Large intestine (tissue), 3 donors: Measurements from ENCODE around the gene CACNA1G. TPM values are rescaled to one million over a fixed set of nuclear protein-coding genes. Genes with fewer than 3 reads are reported as not detected.

Experiments
- DNase-seq, 2 donors: peaks; one replicate each; pipeline versions ENCODE4 v3.0.0 to v3.0.0-alpha.2; 2013
- H3K27ac ChIP-seq: one replicate; pipeline ENCODE4 v1.5.1; 2013; ENCODE audit warnings: low read length
- H3K27me3 ChIP-seq: 2 replicates; pipeline ENCODE4 v1.6.1; 2013; ENCODE audit warnings: low read length; ENCODE audit not compliant: control insufficient read depth, insufficient read depth
- H3K36me3 ChIP-seq: 2 replicates; pipeline ENCODE4 v1.6.1; 2013; ENCODE audit warnings: low read length; ENCODE audit not compliant: control insufficient read depth, insufficient read depth
- H3K4me1 ChIP-seq: one replicate; pipeline ENCODE4 v1.6.1; 2013; ENCODE audit warnings: low read length; ENCODE audit not compliant: control insufficient read depth, insufficient read depth
- H3K4me3 ChIP-seq: one replicate; pipeline ENCODE4 v1.5.1; 2013; ENCODE audit warnings: low read length
- H3K9me3 ChIP-seq: one replicate; pipeline ENCODE4 v1.6.1; 2013; ENCODE audit warnings: mild to moderate bottlenecking, low read depth, low read length, moderate library complexity; ENCODE audit not compliant: control insufficient read depth
- WGBS: methylation state at CpG from one replicate; pipeline ENCODE4 v1.1.5; 2013; ENCODE audit warnings: low lambda C conversion rate; ENCODE audit not compliant: insufficient coverage; 5-methylcytosine and 5-hydroxymethylcytosine counted together
- polyA plus RNA-seq: library from polyadenylated mRNA; unstranded; fragments of 120-200 nt; gene quantifications from one replicate; pipeline ENCODE4 v1.2.1, GENCODE V29; 2013

CACNA1G gene
- polyA plus RNA-seq, 1 donor: 1.7 TPM

DNA sequence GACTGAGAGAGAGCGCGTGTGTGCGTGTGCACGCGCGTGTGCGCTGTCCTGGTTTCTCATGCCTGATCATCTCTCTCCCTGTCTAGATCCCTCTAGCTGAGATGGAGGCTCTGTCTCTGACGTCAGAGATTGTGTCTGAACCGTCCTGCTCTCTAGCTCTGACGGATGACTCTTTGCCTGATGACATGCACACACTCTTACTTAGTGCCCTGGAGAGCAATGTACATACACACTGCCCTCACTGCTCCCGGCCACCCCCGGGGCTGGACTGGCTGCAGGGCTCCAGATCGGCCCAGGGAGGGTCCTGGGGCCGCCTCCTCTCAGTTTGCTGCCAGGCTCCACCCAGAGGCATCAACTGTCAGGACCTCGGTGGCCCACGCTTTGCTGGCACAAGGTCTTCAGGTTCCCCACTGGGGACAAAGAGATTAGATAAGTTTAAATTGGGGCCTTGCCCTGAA, 61.1 kb downstream of the CACNA1G start:
- H3K4me1 ChIP-seq: peaks cover 6% of the 10 kb centered on the region
- H3K4me3 ChIP-seq: no peak overlapping the region
- no CpG with 5 or more reads among the region's 16 CpGs for WGBS
- no peak for DNase-seq
- peaks cover 2% of the 10 kb centered on the region for H3K27me3 ChIP-seq
- no peaks in the 10 kb centered on the region for H3K9me3 ChIP-seq
- no peaks in the 10 kb centered on the region for H3K36me3 ChIP-seq
- no peak overlapping the region for H3K27ac ChIP-seq

DNA sequence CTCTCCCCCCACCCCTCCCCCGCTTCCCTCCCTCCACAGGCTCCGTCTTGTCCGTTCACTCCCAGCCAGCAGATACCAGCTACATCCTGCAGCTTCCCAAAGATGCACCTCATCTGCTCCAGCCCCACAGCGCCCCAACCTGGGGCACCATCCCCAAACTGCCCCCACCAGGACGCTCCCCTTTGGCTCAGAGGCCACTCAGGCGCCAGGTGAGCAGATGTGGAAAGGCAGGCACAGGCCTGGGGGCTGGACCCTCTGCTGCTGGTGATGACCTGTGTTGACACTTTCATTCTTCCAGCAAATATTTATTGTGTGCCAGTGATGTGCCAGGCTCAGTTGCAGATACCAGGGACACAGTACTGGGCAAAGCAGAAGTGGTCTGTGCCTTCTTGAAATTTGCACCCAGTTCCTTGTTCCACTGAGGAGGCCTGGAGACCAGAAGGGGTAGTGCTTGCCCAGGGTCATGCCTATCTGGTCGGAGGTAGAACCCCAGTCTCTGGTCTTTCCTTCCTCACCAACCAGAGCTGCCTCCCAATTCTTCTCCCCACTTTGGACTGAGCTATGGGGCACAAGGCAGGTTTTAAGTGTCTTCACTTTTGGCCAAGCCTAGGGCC, 63.9 kb downstream of the CACNA1G start:
- no peak overlapping the region for H3K27ac ChIP-seq
- H3K4me1 ChIP-seq: peaks cover 24% of the 10 kb centered on the region
- no peaks in the 10 kb centered on the region for H3K9me3 ChIP-seq
- WGBS: no CpG with 5 or more reads among the region's 7 CpGs
- no peaks in the 10 kb centered on the region for H3K36me3 ChIP-seq
- peaks cover 2% of the 10 kb centered on the region for H3K27me3 ChIP-seq
- H3K4me3 ChIP-seq: no peak overlapping the region
- no peak for DNase-seq

DNA sequence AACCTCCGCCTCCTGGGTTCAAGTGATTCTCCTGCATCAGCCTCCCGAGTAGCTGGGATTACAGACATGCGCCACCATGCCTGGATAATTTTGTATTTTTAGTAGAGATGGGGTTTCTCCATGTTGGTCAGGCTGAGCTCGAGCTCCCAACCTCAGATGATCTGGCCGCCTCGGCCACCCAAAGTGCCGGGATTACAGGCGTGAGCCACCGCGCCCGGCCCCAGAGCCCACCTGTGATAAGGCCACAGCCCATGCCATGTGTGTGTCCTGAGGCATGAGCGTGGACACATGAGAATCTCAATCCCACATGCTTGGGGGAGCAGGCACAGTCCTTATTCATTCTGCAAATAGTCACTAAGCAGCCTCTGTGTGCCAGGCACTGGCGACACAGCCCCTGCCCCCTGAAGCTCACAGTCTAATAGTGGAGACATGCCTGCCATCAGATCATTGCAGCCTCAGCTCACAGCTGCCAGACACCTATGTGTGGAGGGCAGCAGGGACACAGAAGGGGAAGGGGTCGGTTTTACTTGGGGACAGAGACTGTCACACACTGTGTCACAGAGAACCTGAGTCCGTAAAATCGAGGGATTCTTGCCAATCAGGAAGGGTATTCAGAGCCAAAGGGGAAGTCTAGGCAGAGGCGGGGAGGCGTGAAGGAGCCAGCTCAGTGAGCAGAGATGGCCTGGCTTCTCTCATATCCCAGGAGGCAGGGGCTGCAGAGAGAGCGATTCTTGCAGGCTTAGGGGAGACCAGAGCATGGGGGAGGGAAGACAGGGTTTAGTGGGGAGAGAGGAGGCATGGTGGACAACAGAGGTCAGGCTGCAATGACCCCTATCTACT, 64.7 kb downstream of the CACNA1G start:
- 93% methylated on average over 3 of the region's 19 CpGs for WGBS
- no peak for DNase-seq
- no peak overlapping the region for H3K27ac ChIP-seq
- peaks cover 2% of the 10 kb centered on the region for H3K27me3 ChIP-seq
- no peaks in the 10 kb centered on the region for H3K36me3 ChIP-seq
- peaks cover 28% of the 10 kb centered on the region for H3K4me1 ChIP-seq
- no peaks in the 10 kb centered on the region for H3K9me3 ChIP-seq
- H3K4me3 ChIP-seq: no peak overlapping the region

DNA sequence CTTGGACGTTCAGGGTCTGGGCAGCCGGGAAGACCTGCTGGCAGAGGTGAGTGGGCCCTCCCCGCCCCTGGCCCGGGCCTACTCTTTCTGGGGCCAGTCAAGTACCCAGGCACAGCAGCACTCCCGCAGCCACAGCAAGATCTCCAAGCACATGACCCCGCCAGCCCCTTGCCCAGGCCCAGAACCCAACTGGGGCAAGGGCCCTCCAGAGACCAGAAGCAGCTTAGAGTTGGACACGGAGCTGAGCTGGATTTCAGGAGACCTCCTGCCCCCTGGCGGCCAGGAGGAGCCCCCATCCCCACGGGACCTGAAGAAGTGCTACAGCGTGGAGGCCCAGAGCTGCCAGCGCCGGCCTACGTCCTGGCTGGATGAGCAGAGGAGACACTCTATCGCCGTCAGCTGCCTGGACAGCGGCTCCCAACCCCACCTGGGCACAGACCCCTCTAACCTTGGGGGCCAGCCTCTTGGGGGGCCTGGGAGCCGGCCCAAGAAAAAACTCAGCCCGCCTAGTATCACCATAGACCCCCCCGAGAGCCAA, 65.6 kb downstream of the CACNA1G start:
- H3K36me3 ChIP-seq: no peaks in the 10 kb centered on the region
- no peaks in the 10 kb centered on the region for H3K9me3 ChIP-seq
- H3K27me3 ChIP-seq: peaks cover 2% of the 10 kb centered on the region
- no CpG with 5 or more reads among the region's 19 CpGs for WGBS
- DNase-seq: peak; percentile 62 to 66
- H3K4me1 ChIP-seq: peaks cover 34% of the 10 kb centered on the region
- H3K27ac ChIP-seq: no peak overlapping the region
- no peak overlapping the region for H3K4me3 ChIP-seq

DNA sequence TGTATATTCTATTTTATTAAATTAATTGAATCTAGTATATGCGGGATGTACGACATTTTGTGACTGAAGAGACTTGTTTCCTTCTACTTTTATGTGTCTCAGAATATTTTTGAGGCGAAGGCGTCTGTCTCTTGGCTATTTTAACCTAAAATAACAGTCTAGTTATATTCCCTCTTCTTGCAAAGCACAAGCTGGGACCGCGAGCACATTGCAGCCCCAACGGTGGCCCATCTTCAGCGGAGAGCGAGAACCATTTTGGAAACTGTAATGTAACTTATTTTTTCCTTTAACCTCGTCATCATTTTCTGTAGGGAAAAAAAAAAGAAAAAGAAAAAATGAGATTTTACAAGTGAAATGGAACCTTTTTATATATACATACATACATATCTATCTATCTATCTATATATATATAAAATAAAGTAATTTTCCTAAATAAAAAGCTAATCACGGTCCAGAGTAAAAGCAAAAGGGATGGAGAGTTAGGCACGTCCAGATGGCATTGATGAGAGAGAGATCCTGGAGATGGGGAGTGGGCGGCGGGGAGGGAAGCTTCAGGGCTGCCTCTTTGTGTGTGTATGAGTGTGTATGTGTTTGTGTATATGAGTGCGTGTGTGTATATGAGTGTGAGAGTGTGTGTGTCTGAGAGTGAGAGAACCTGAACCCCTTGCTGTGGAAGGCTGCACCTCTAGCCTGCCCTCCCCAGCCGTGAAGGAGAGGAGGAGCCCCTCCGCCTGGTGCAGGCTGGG, 66.7 kb downstream of the CACNA1G start:
- WGBS: 93% methylated on average over 8 of the region's 17 CpGs
- H3K9me3 ChIP-seq: no peaks in the 10 kb centered on the region

DNA sequence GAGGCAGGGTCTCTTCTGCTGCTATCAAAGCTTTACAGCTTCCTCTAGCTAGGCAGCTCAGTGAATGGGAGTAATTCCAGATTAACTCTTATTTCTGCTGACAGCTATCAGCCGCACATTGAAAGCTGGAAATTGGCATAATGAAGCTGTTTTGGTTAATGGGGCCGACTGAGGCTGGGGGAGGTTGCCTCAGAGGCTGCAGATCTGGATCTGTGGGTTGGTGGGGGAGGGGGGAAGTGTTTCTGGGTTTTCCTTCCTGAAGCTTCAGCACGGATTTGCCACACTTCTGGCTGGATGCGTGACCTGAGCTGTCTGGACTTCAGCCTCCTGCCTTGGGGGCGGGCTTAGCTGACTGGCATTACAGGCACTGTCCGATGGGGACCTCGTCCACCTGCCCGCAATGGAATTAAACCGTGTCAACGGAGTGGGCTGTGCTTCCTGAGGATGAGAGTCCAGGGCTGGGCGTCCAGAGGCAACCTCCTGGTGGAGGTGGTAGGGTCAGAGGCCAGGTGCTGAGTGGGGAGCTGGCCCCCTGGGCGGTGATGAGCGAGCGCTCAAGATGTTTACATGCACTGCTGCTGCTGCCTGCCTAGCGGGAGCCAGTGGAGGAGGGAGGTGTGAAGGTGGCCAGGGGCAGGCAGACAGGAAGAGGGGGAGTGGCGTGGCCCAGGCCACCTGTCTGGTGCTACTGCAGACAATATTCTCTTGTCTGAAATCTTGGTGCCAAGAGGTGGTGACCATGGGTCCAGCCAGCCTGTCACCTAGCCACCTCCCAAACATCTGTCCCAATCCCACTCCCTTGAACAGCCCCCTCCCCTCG, 67.5 kb downstream of the CACNA1G start:
- DNase-seq: peak; percentile 85 to 90
- Histone ChIP-seq H3K4me3 (peak overlapping the region; percentile 12), H3K9me3 (no peaks in the 10 kb centered on the region), H3K27me3 (no peaks in the 10 kb centered on the region), H3K27ac (peak overlapping the region; percentile 65), H3K36me3 (no peaks in the 10 kb centered on the region), H3K4me1 (peaks cover 34% of the 10 kb centered on the region)
- no CpG with 5 or more reads among the region's 17 CpGs for whole genome bisulfite sequencing

More for the DNA sequence above, 66.7 kb downstream of the CACNA1G start:
- no peaks in the 10 kb centered on the region for H3K36me3 ChIP-seq
- DNase-seq: no peak
- no peaks in the 10 kb centered on the region for H3K27me3 ChIP-seq
- H3K27ac ChIP-seq: peak overlapping the region; percentile 65
- peaks cover 34% of the 10 kb centered on the region for H3K4me1 ChIP-seq
- no peak overlapping the region for H3K4me3 ChIP-seq

DNA sequence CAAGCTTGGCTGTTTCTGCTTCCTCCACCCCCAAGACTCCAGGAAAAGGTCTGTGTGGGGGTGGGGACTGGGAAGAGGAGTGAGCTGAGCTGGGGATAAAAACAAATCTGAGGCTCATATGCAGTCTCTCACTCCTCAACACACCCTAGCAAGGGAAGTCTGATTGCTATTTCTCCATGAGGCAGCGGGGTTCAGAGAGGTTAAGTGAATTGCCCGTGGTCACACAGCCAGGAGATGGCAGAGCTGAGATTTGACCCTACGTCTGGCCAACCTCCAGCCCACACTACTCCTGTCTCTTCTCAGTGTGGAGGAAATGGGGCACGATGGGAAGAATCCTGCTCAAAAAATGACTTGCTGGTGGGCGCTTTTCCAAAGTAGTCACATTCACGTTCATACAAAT, 69.4 kb downstream of the CACNA1G start:
- peaks cover 11% of the 10 kb centered on the region for H3K27me3 ChIP-seq
- no CpG with 5 or more reads among the region's 6 CpGs for WGBS
- H3K27ac ChIP-seq: no peak overlapping the region
- no peak for DNase-seq
- H3K4me1 ChIP-seq: peaks cover 39% of the 10 kb centered on the region
- no peaks in the 10 kb centered on the region for H3K36me3 ChIP-seq
- no peaks in the 10 kb centered on the region for H3K9me3 ChIP-seq
- H3K4me3 ChIP-seq: no peak overlapping the region

DNA sequence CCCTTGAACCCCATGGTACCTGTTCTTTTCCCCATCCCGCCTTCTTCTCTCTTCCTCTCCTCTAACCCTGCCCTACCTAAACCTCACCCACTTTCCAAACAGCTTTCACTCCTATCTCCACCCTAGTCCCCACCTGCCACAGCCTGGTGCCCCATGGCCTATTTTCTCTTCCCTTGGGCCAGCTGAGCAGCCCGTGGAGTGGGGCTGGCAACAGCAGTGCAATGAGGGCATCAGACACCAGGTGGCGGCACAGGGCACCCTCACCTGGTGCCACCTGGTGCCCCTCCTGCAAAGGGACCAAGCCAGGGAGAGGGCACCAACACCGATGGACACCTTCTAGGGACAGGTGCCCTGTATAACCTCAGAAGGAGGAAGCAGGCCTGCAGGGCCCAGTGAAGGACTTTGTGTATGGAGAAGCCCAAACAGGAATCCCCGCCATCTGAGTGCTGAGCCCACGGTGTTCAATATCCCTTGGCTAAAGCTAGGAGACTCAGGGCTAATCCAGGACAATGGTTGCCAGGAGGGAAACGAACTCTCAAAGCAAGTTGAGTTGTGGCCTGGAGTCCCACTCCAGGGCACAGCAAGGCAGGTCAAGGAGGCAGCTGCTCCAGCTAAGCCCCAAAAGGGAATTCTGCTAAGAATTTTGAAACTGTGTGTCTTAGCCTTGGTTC, 70.1 kb downstream of the CACNA1G start:
- H3K27ac ChIP-seq: no peak overlapping the region
- H3K9me3 ChIP-seq: peaks cover 3% of the 10 kb centered on the region
- peaks cover 18% of the 10 kb centered on the region for H3K27me3 ChIP-seq
- DNase-seq: peak; percentile 41 to 67
- 33% methylated on average over 1 of the region's 7 CpGs for WGBS
- no peaks in the 10 kb centered on the region for H3K36me3 ChIP-seq
- no peak overlapping the region for H3K4me3 ChIP-seq
- H3K4me1 ChIP-seq: peaks cover 39% of the 10 kb centered on the region

DNA sequence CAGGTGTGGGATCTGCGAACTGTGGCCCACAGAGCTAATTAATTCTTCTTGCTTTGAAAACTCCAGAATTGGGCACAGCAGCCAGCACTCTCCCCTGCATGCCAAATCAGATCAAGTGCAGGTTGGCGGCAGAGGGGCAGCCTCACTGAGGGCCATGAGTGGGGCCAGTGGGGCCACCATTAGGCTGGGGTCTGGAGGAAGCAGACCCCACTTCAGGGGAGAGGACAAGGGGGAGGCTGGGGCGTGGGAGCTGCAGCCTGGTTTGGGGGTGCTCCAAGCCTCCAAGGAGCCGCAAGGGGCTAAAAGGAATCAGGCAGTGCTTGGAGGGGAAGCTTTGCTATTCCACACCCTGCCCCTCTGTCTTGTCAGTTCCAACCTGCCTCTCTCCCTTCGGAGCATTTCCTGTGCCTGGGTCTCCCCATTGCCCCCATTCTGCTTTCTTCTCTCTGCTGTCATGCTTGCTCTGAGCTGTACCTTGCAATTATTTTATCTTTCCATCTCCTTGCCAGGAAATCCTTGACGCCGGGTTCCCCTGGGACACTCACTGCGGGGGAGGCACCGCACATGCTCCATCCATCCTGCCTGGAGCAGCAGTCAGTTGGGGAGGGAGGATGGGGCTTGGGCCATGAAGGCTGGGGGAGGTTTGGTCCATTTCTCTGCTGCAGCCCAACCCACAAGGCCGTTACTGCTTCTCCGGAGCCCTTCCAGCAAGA, 70.8 kb downstream of the CACNA1G start:
- Histone ChIP-seq H3K36me3 (no peaks in the 10 kb centered on the region), H3K9me3 (peaks cover 3% of the 10 kb centered on the region), H3K27me3 (peaks cover 18% of the 10 kb centered on the region), H3K27ac (no peak overlapping the region), H3K4me3 (no peak overlapping the region), H3K4me1 (peaks cover 39% of the 10 kb centered on the region)
- no peak for DNase-seq
- 67% methylated on average over 1 of the region's 11 CpGs for WGBS
